Brain microvascular endothelial cell (primary cell): Measurements from ENCODE around the gene INSIG2.
A peak's percentile ranks its signal among the peaks of the same experiment; 100 is the strongest.

Experiments
- DNase-seq: peaks from one replicate; pipeline ENCODE4 v3.0.0-alpha.2; 2020
- H3K27ac ChIP-seq: fragments of 250-450 bp; sonication (Bioruptor Pico); 2 replicates; pipeline ENCODE4 v1.5.1; 2020; ENCODE audit warnings: mild to moderate bottlenecking, moderate library complexity
- H3K27me3 ChIP-seq: fragments of 250-450 bp; sonication (Bioruptor Pico); replicated peaks from 2 replicates; pipeline ENCODE4 v1.5.1; 2020; ENCODE audit warnings: mild to moderate bottlenecking
- H3K36me3 ChIP-seq: fragments of 250-450 bp; sonication (Bioruptor Pico); replicated peaks from 2 replicates; pipeline ENCODE4 v1.5.1; 2020; ENCODE audit warnings: mild to moderate bottlenecking
- H3K4me3 ChIP-seq: 2 replicates; pipeline ENCODE4 v1.5.1; 2011; ENCODE audit warnings: low read depth, mild to moderate bottlenecking, control low read depth, low read length, moderate library complexity
- in situ Hi-C: cut with HindIII; loops from 2 replicates; pipeline ENCODE4 v1.10.0; 2017; ENCODE audit warnings: low sequenced_read_pairs, low pct_ligation_motif_present
- TF ChIP-seq, protein P1 (sequence below): IDR thresholded peaks from 2 replicates; pipeline ENCODE4 v1.5.1; 2011; ENCODE audit warnings: low read depth, mild to moderate bottlenecking, moderate library complexity, low read length, control low read depth, inconsistent platforms; ENCODE audit errors: missing control alignments

Gene INSIG2

DNA sequence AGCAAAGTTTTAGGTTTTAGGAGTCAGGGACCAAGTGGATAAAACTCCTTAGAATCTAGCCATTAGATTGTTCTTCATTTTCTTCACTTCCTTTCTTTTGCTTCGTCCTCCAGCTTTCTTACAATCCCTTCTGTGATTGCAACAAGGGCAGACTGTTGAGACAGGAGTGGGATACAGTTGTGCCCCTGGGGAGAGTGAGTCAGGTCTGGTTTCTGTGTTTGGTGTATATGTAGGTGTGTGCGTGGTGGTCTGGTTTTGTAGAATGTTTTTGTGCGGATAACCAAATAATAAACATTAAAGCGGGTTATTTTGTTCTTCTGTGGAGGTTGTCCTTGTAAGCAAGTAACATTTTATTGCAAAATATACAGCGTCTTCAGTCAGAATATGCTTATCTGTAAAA, 7.3 kb downstream of the INSIG2 start:
- peak; percentile 21 for DNase-seq
- TF ChIP-seq, protein P1, sequence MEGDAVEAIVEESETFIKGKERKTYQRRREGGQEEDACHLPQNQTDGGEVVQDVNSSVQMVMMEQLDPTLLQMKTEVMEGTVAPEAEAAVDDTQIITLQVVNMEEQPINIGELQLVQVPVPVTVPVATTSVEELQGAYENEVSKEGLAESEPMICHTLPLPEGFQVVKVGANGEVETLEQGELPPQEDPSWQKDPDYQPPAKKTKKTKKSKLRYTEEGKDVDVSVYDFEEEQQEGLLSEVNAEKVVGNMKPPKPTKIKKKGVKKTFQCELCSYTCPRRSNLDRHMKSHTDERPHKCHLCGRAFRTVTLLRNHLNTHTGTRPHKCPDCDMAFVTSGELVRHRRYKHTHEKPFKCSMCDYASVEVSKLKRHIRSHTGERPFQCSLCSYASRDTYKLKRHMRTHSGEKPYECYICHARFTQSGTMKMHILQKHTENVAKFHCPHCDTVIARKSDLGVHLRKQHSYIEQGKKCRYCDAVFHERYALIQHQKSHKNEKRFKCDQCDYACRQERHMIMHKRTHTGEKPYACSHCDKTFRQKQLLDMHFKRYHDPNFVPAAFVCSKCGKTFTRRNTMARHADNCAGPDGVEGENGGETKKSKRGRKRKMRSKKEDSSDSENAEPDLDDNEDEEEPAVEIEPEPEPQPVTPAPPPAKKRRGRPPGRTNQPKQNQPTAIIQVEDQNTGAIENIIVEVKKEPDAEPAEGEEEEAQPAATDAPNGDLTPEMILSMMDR = no peak
- no peak overlapping the region for H3K27ac ChIP-seq

DNA sequence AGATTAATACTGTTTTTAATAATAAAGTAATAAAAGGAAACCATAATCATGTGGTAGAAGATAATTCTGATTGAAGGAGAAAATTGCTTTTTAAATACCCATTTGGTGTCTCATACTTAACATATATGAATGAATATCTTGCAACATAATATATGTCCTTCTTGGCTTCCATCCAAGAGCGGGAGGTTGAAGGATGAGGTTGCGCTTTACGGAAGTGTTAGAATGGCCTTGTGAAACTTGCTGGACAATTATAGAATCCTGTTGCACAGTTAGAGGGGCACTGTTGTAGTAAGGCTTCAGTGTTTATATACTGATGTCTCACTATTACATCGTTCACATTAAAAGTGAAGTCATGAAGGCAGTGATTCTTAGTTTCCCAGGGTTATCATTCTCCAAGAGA, 9.4 kb downstream of the INSIG2 start:
- no peaks in the 10 kb centered on the region for H3K27me3 ChIP-seq
- TF ChIP-seq, protein P1 = no peak
- in situ Hi-C loops = no loop called here
- H3K27ac ChIP-seq = no peak overlapping the region
- DNase-seq = no peak
- no peak overlapping the region for H3K4me3 ChIP-seq
- peaks cover 7% of the 10 kb centered on the region for H3K36me3 ChIP-seq

More for the DNA sequence above, 7.3 kb downstream of the INSIG2 start:
- in situ Hi-C loops = no loop called here
- no peaks in the 10 kb centered on the region for H3K27me3 ChIP-seq
- H3K36me3 ChIP-seq = peaks cover 4% of the 10 kb centered on the region
- H3K4me3 ChIP-seq = no peak overlapping the region

DNA sequence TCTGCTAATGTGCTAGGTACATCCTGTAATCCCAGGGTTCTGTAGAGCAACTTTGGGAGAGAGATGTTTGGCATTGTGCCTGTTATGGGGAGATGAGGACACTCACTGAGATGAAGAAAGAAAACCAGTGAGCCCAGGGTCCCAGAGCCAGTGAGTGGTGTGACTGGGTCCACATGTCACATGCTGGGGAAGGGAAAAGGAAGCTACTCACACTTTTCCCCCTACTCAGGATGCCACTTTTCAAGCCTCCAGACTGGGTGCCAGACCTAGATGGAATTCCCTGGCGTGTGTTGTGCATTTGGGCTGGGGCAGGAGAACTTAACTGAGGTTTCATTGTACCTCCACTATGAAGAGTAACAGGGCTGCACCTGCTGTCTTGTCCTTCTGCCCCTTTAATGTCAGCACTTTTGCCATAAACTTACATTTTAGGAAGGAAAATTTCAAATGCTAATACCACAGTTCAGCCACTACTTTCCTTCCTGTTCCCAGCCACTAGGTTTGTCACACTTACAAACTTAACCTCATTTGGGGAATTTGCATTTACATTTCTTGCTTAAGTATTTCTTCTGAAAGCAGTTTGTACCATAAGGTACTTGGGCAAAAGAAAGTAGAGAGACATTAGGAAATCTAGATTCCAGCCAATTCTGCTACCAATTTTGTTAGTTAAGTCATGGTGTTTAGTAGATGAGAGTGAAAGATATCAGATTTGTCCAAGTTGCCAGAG, 10.2 kb downstream of the INSIG2 start:
- H3K36me3 ChIP-seq = peaks cover 9% of the 10 kb centered on the region

DNA sequence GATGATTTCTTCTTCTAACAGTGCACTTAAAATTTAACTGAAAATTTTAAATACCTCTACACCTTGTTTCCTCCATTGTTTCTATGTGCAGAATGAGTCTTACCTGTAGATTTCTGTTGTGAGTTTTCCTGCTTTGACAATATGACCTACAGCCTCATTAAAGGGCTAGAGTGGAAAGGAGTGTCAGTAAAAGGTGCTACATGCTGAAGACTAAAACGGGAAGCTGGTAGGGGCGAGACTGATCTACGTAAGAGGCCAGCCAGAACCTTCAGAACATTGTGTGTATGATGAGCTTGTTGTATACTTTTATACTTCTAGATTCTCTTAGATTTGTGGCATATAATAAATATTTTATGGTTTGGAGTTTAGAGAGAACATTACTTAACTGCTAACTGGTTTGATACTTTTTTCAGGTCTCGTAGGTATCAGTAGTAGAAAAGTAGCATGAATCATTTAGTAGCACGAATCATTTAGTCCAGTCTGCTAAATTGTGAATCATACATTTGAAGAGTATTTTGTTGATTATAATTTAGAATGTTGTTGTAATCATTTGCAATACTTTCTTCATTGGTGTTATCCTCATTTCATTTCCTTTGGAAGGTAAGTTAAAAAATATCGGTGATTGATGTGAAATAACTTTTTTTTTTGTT, 14.3 kb downstream of the INSIG2 start:
- no peak for DNase-seq
- Histone ChIP-seq H3K36me3 (peaks cover 5% of the 10 kb centered on the region), H3K27ac (no peak overlapping the region), H3K27me3 (no peaks in the 10 kb centered on the region), H3K4me3 (no peak overlapping the region)
- in situ Hi-C loops = no loop called here
- TF ChIP-seq, protein P1 = no peak

More for the DNA sequence above, 10.2 kb downstream of the INSIG2 start:
- in situ Hi-C loops = no loop called here
- no peak for DNase-seq
- H3K4me3 ChIP-seq = no peak overlapping the region
- H3K27me3 ChIP-seq = no peaks in the 10 kb centered on the region
- TF ChIP-seq, protein P1 = no peak
- H3K27ac ChIP-seq = no peak overlapping the region

DNA sequence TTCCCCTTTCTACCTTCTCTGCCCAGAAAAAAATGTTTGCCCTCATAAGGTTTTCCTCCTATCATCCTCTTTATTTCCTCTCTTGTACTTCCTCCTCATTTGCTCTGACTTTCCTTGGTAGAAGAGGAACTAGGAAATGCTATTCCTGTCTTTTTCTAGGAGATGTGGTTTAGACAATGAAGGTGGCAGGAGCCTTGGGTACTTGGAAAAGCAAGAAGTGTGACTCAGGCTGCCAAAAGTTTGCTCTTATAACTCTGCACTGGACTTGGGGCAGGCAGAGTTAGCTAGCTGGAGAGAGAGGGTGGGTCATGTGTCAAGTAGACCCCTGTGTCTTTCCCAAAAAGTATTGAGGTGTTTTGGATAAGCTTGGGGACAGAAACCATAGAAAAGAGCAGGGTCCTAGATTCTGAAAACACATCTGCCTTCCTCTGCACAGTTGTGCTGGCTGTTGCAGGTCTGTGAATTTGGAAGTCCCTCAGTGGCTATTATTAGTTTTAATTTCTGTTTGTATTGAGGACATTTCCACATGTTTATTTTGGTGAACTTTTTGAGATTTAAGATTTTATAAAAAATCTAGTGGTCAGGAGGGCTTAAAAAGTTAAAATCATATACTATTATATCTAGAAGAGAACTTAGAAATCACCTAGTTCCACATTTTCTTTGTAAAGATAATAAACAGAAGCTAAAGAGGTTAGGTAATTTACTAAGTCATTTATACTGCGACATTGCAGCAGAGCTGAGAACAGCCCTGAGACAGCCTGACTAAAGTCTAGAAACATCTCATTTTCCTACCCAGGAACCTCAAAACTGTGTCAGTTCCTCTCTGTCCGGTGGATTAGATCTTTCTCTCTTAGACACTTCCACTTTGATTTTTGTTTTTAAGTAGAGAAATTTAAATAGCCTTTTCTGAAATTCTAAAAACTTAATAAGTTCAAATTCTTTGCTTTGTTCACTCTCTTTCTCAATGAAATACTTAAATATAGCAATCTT, 16.0 kb downstream of the INSIG2 start:
- no peak for DNase-seq
- TF ChIP-seq, protein P1 = no peak
- H3K36me3 ChIP-seq = peaks cover 5% of the 10 kb centered on the region
- H3K27me3 ChIP-seq = no peaks in the 10 kb centered on the region
- no peak overlapping the region for H3K27ac ChIP-seq
- no peak overlapping the region for H3K4me3 ChIP-seq
- in situ Hi-C loops = no loop called here
